GM18861 (cell line): Measurements from ENCODE around the gene EIF3L.

ENCODE experiments used
- ATAC-seq: cut with Tn5 transposase; IDR thresholded peaks from one replicate; pipeline ENCODE4 v1.9.1; 2021; ENCODE audit not compliant: unreplicated experiment

Gene EIF3L

DNA sequence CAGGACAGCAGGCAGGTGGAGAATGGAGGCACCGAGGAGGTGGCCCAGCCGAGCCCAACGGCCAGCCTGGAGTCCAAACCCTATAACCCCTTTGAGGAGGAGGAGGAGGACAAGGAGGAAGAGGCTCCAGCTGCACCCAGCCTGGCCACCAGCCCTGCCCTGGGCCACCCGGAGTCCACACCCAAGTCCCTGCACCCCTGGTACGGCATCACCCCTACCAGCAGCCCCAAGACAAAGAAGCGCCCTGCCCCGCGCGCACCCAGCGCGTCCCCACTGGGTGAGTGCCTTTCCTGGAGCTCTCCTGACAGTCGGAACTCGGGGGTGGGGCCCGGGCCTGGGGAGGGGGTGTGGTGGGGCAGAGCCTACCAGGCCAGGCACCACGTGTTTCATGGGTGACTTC, 76.5 kb downstream of the EIF3L start:
- no peak for ATAC-seq

DNA sequence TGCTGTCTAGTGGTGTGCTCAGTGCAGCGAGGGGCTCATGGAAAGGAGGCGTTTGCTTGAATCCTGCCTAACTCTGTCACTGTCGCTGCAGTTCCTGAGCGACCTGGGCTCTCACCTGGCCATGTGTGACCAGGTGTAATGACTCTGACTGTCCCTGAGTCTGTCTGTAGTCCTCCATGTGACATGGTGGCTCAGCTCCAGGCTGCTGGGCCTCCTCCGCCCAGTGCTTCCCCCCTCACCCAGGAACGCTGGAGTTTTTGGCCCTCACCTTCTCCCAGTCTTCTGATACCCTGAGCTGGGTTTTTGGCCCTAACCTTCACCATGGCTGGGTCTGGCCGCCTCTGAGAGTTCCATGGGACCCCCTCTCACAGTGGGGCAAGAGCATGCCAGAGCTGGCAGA, 77.1 kb downstream of the EIF3L start:
- no peak for ATAC-seq

DNA sequence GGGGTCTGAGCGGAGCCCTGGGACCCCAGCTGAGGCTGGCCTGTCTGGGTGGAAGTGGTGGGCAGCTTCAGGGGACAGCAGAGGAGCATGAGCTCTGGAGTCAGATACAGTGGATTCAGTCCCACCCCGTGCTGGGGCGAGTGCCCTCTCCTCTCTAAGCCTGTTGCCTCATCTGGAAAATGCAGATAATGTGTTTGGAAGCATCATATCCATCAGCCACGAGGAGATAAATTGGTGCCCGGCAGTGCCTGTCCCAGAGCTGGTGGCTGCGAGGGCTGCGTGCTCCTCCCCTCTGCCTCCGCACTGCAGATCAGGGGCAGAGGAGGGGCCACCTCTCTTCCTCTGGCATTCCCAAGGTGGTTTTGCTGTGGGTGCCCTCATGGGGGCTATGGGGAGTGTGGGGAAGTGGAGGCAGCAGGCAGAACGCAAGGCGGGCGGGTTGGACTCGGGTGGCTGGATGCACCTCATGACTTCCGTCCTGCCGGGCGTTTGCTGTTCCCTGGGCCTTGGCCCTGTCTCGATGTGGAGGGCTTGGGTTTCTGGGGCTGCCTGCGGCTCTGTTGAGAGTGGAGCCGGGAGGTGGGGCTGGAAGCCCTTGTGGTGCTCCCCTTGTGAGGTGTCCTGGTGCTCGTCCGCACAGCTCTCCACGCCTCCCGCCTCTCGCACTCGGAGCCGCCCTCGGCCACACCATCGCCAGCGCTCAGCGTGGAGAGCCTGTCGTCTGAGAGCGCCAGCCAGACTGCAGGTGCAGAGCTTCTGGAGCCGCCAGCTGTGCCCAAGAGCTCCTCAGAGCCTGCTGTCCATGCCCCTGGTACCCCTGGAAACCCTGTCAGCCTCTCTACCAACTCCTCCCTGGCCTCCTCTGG, 77.8 kb downstream of the EIF3L start:
- ATAC-seq, result no peak

DNA sequence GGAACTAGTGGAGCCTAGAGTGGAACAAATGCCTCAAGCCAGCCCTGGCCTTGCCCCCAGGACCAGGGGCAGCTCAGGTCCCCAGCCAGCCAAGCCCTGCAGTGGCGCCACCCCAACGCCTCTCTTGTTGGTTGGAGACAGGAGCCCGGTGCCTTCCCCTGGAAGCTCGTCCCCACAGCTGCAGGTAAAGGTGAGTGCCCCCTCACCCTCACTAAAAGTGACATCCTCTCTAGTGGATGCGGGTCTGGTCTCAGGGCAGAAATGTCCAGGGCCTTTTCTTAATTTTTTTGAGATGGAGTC, 78.4 kb downstream of the EIF3L start:
- no peak for ATAC-seq

DNA sequence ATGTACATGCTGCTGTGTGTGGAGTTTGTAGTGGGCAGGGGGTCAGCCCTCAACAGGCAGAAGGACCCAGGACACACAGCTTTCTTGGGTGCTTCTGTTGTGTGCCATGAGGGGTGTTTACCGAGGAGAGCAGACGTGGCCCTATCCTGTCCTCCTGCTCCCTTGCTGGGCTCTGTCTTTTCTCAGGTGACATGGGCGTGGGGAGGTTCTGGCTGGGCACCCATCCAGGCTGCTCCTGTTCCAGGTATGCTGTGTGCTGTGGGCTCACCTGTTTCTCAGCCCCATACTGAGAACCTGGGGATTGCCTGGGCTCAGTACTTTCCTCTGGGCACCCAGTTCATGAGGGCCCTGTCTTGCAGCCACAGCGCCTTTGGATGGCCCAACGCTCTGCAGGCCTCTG, 80.2 kb downstream of the EIF3L start:
- ATAC-seq, result no peak

DNA sequence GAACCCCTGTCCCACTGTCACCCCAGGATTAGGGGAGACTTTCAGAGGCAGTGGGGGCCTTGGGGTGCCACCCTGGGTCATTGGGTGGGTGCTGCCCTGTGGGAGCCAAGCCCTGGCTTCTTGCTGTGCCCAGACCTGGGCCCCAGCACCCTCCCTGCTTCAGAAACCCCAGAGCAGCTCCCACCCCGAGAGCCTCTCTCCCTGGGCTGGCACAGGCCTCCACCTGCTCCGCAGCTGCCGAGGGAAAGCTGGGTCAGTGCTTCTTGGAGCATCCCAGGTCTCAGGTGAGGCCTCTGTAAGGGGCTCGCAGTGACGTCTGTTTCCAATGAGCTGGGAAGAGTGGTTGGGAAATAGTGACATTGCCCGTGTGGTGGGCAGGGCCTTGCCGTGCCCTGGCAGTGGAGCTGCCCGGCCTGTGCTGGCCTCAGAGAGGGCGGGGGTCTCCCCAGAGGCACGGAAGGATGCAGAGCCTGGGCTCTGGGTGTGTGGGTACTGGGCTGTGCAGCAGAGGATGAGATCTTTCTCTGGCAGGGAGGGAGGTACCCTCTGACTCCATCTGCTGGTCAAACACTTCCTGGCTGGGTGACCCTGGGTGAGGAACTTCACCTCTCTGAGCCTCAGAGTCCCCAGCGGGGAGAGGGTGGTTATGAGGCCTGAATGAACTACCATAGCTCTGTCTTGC, 81.2 kb downstream of the EIF3L start:
- ATAC-seq, result no peak

DNA sequence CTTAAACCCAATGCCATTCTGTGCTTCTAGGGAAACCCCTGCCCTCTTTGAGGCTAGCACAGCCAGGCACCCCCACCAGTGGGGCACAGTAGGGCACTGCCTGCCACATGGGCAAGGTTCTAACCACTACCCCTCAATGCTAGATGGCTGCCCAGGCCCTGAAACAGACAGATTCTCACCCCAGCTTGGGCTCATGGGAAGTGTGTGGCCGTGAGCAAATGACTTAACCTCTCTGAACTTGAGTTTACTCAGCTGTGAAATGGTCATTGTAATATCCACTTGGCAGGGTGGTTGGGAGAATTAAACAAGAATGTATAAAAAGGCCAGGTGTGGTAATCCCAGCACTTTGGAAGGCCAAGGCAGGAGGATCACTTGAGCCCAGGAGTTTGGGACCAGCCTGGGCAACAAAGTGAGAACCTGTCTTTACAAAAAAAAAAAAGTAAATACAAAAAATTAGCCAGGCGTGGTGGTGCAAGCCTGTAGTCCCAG, 81.8 kb downstream of the EIF3L start:
- ATAC-seq, result no peak

DNA sequence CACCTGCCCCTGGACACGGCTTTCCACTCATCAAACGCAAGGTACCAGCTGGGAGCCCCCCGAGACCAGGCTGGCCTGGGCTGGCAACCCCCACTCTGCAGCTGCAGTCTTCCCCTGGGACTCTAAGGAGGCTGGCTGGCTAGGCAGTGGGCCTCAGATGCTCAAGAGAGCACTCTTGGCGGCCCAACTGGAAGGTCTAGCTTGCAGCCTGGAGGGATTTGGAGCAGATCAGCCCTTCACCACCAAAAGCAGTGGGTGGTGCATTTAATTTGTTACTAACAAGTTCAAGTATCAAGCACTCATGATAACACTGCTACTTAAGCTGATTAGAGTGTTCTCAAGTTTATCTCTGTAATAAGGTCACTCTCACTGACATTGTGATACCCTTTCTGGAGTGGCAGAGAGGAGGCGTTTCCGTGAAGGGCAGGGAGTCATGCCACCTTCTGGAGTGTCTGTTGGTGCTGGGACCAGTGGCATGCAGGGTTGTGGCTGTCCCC, 82.7 kb downstream of the EIF3L start:
- no peak for ATAC-seq

DNA sequence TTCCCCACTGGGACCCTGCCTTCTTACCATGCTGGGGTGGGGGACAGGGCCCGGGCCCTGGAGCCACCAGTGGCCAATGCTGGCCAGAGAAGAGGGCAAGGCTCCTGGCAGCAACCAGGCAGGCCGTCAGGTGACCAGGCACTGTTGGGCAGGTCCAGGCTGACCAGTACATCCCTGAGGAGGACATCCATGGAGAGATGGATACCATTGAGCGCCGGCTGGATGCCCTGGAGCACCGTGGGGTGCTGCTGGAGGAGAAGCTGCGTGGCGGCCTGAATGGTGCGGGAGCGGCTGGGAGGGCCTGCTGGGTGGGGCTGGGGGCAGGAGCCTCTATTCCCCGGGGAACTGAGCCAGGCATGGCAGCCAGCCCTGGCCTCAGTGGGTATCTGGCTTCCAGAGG, 83.2 kb downstream of the EIF3L start:
- no peak for ATAC-seq

DNA sequence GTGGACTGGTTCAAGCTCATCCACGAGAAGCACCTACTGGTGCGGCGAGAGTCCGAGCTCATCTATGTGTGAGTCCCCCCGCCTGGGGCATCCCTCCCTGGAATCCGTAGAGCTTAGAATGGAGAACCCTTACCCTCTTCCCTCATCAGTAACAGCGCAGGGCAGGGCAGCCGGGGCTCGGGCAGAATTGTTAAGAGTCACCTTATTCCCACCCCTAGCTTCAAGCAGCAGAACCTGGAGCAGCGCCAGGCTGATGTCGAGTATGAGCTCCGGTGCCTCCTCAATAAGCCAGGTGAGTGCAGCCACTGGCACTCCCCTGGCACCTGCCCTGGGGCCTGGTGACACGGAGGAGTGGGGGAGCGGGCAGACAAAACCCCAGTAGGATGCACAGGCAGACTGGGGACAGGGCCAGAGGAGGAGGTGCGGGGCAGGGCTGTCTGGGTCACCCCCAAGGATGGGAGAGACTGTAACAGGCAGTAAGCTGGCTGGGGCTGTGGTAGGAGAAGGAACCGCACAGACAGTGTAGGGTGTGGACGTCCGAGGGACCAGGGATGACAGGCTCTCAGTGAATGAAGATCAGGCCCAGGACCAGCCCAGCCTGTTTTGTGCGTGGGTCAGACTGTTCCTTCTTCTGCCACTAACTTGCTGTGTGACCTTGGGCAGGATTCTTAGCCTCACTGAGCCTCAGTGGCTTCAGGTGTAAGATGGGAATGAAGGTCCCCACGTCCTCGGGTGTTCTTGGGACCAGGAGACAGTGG, 83.8 kb downstream of the EIF3L start:
- ATAC-seq, result no peak

DNA sequence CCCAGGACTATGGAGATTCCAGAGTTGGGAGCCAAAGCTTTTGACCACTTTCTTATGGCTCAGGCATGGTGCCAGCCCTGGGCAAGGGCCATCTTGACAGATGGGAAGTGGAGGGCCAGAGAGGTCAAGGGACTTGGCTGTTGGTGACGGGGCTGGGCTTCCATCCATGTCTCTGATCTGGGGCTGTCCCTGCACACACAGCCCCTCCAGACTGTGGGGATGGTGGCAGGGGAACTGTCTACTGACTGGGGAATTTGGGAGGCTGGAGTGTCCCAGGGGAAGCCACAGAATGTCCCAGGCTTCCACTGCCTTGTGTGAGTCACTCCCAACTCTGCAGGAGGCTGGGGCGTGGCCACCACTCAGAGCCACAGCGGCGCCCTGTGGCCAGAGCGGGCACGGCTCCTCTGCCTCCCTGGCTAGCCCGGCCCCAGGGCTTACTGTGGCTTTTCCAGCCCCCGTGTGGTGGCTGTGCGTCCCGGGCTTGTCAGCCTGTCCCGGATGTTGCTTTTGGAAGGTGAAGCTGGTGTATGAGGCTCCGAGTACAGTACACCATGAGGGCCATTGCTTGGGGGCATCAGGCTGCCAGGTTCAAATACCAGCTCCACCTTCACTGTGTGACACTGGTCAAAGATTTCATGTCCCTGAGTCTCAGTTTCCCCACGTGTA, 84.6 kb downstream of the EIF3L start:
- ATAC-seq, result peak; percentile 80
